Osteocyte (in vitro differentiated cells): ENCODE data around the gene RHEX. TPM values are rescaled to one million over a fixed set of nuclear protein-coding genes. Genes with fewer than 3 reads are reported as not detected.

Experiments
- DNase-seq: peaks from one replicate; pipeline ENCODE4 v3.0.0; 2021; ENCODE audit warnings: mixed read lengths; ENCODE audit not compliant: unreplicated experiment; ENCODE audit errors: extremely low spot score
- H3K27ac Mint-ChIP-seq: one replicate; pipeline ENCODE4 v1.8.0; 2021; ENCODE audit warnings: mild to moderate bottlenecking, mixed read lengths; ENCODE audit not compliant: unreplicated experiment
- H3K27me3 Mint-ChIP-seq: one replicate; pipeline ENCODE4 v1.8.0; 2021; ENCODE audit warnings: mixed read lengths; ENCODE audit not compliant: unreplicated experiment
- H3K36me3 Mint-ChIP-seq: one replicate; pipeline ENCODE4 v1.8.0; 2021; ENCODE audit warnings: mixed read lengths; ENCODE audit not compliant: unreplicated experiment
- H3K4me1 Mint-ChIP-seq: one replicate; pipeline ENCODE4 v1.8.0; 2021; ENCODE audit warnings: mixed read lengths; ENCODE audit not compliant: unreplicated experiment
- H3K4me3 Mint-ChIP-seq: one replicate; pipeline ENCODE4 v1.8.0; 2021; ENCODE audit warnings: mild to moderate bottlenecking, moderate library complexity, mixed read lengths; ENCODE audit not compliant: unreplicated experiment
- H3K9me3 Mint-ChIP-seq: one replicate; pipeline ENCODE4 v1.8.0; 2021; ENCODE audit warnings: mixed read lengths; ENCODE audit not compliant: unreplicated experiment
- CTCF ChIP-seq: fragments of 200-600 bp; sonication (generic); IDR thresholded peaks from 2 replicates; pipeline ENCODE4 v1.5.0; 2021; ENCODE audit warnings: antibody characterized with exemption, mild to moderate bottlenecking, moderate library complexity
- total RNA-seq: library from RNA; stranded (reverse); gene quantifications from 2 replicates; pipeline ENCODE4 v1.2.1, GENCODE V29; 2021

The RHEX gene
- total RNA-seq, 1 donor from 2014 or later: not detected

GRCh38 chr1:206030191-206030590 is 22.8 kb upstream of the RHEX start:
- Mint-ChIP-seq H3K36me3 (no peaks in the 10 kb centered on the region), H3K4me1 (no peaks in the 10 kb centered on the region), H3K9me3 (peaks cover 5% of the 10 kb centered on the region), H3K27ac (no peak overlapping the region), H3K27me3 (peaks cover 59% of the 10 kb centered on the region), H3K4me3 (no peak overlapping the region)
- TF ChIP-seq CTCF: no peak
- DNase-seq: no peak

GRCh38 chr1:206030714-206031113 is 22.3 kb upstream of the RHEX start:
- peak; percentile 81 for DNase-seq
- H3K36me3 Mint-ChIP-seq: no peaks in the 10 kb centered on the region
- H3K4me3 Mint-ChIP-seq: no peak overlapping the region
- H3K27ac Mint-ChIP-seq: no peak overlapping the region
- peak; percentile 85 for TF ChIP-seq CTCF
- H3K4me1 Mint-ChIP-seq: no peaks in the 10 kb centered on the region
- H3K27me3 Mint-ChIP-seq: peaks cover 60% of the 10 kb centered on the region
- peaks cover 5% of the 10 kb centered on the region for H3K9me3 Mint-ChIP-seq

- Mint-ChIP-seq H3K27ac (no peak overlapping the region), H3K4me3 (no peak overlapping the region), H3K4me1 (no peaks in the 10 kb centered on the region), H3K27me3 (peaks cover 66% of the 10 kb centered on the region), H3K9me3 (no peaks in the 10 kb centered on the region), H3K36me3 (no peaks in the 10 kb centered on the region)
- no peak for TF ChIP-seq CTCF
- peak; percentile 1 for DNase-seq
Measured at GRCh38 chr1:206032380-206033140, 20.4 kb upstream of the RHEX start.

- Mint-ChIP-seq H3K27me3 (peaks cover 64% of the 10 kb centered on the region), H3K9me3 (no peaks in the 10 kb centered on the region), H3K27ac (no peak overlapping the region), H3K4me3 (no peak overlapping the region), H3K4me1 (no peaks in the 10 kb centered on the region), H3K36me3 (no peaks in the 10 kb centered on the region)
- DNase-seq: peak; percentile 48
- no peak for TF ChIP-seq CTCF
Measured at GRCh38 chr1:206035027-206035426, 17.9 kb upstream of the RHEX start.

- no peak overlapping the region for H3K27ac Mint-ChIP-seq
- no peak for DNase-seq
- peaks cover 73% of the 10 kb centered on the region for H3K27me3 Mint-ChIP-seq
- H3K36me3 Mint-ChIP-seq: no peaks in the 10 kb centered on the region
- no peaks in the 10 kb centered on the region for H3K4me1 Mint-ChIP-seq
- no peaks in the 10 kb centered on the region for H3K9me3 Mint-ChIP-seq
- no peak overlapping the region for H3K4me3 Mint-ChIP-seq
- no peak for TF ChIP-seq CTCF
Measured at GRCh38 chr1:206036663-206037455, 16.1 kb upstream of the RHEX start.
